NCI-H1105 (cell line): ENCODE measurements around the gene HTR3E.

Experiments used
- DNase-seq: peaks from one replicate; lab custom pipeline; 2025; lab: John Stamatoyannopoulos, UW

The HTR3E gene

GRCh38 chr3:184155644-184156521, 59.0 kb downstream of the HTR3E start:
- DNase-seq = peak; percentile 30

- DNase-seq = peak; percentile 65
Measured at GRCh38 chr3:184156522-184156955, 59.7 kb downstream of the HTR3E start.
